Astrocyte (in vitro differentiated cells and primary cell): ENCODE measurements around the gene B3GALNT1. TPM values are rescaled to one million over a fixed set of nuclear protein-coding genes. Genes with fewer than 3 reads are reported as not detected.

Experiments used
- DNase-seq: peaks from one replicate; pipeline ENCODE4 v3.0.0-alpha.2; 2010; ENCODE audit warnings: low read depth
- FAIRE-seq: peaks from 2 replicates; lab custom pipeline; 2011; peaks lifted over from hg19 to GRCh38; lab: Jason Lieb, UNC
- H2AFZ ChIP-seq: 2 replicates; pipeline ENCODE4 v1.6.0; 2012; ENCODE audit warnings: low read depth, low read length, inconsistent platforms
- H3K27ac ChIP-seq: 2 replicates; pipeline ENCODE4 v1.5.1; 2011; ENCODE audit warnings: low read depth, low read length, inconsistent platforms
- H3K27me3 ChIP-seq: 2 replicates; pipeline ENCODE4 v1.6.0; 2011; ENCODE audit warnings: low read length, inconsistent platforms; ENCODE audit not compliant: insufficient read depth
- H3K36me3 ChIP-seq: 2 replicates; pipeline ENCODE4 v1.5.1; 2011; ENCODE audit warnings: low read length, inconsistent platforms; ENCODE audit not compliant: insufficient read depth
- H3K4me1 ChIP-seq: 2 replicates; pipeline ENCODE4 v1.5.1; 2011; ENCODE audit warnings: low read length, inconsistent platforms; ENCODE audit not compliant: insufficient read depth
- H3K4me2 ChIP-seq: 2 replicates; pipeline ENCODE4 v1.6.0; 2012; ENCODE audit warnings: low read length, inconsistent platforms
- H3K4me3 ChIP-seq: 2 replicates; pipeline ENCODE4 v1.5.1; 2011; ENCODE audit warnings: low read depth, mild to moderate bottlenecking, low read length, inconsistent platforms; ENCODE audit not compliant: insufficient read depth
- H3K79me2 ChIP-seq: 2 replicates; pipeline ENCODE4 v1.6.0; 2012; ENCODE audit warnings: mild to moderate bottlenecking, low read length, inconsistent platforms; ENCODE audit not compliant: insufficient read depth
- H3K9ac ChIP-seq: 2 replicates; pipeline ENCODE4 v1.6.0; 2012; ENCODE audit warnings: mild to moderate bottlenecking, low read length, inconsistent platforms
- H3K9me3 ChIP-seq: 2 replicates; pipeline ENCODE4 v1.5.1; 2012; ENCODE audit warnings: low read depth, mild to moderate bottlenecking, low read length, inconsistent platforms; ENCODE audit not compliant: insufficient read depth
- H4K20me1 ChIP-seq: 2 replicates; pipeline ENCODE4 v1.6.0; 2012; ENCODE audit warnings: low read length, inconsistent platforms; ENCODE audit not compliant: insufficient read depth
- H3K27ac Mint-ChIP-seq: one replicate; pipeline ENCODE4 v1.8.0; 2021; ENCODE audit warnings: mild to moderate bottlenecking, mixed read lengths; ENCODE audit not compliant: unreplicated experiment
- H3K27me3 Mint-ChIP-seq: one replicate; pipeline ENCODE4 v1.8.0; 2021; ENCODE audit warnings: low read depth, mixed read lengths; ENCODE audit not compliant: unreplicated experiment
- H3K36me3 Mint-ChIP-seq: one replicate; pipeline ENCODE4 v1.8.0; 2021; ENCODE audit warnings: low read depth, mixed read lengths; ENCODE audit not compliant: unreplicated experiment
- H3K4me1 Mint-ChIP-seq: one replicate; pipeline ENCODE4 v1.8.0; 2021; ENCODE audit warnings: low read depth, mixed read lengths; ENCODE audit not compliant: unreplicated experiment
- H3K4me3 Mint-ChIP-seq: one replicate; pipeline ENCODE4 v1.8.0; 2021; ENCODE audit warnings: mild to moderate bottlenecking, moderate library complexity, mixed read lengths; ENCODE audit not compliant: unreplicated experiment
- H3K9me3 Mint-ChIP-seq: one replicate; pipeline ENCODE4 v1.8.0; 2021; ENCODE audit warnings: mild to moderate bottlenecking, mixed read lengths; ENCODE audit not compliant: unreplicated experiment
- EZH2 ChIP-seq: IDR thresholded peaks from 2 replicates; pipeline ENCODE4 v1.6.1; 2012; ENCODE audit warnings: mild to moderate bottlenecking, low read length, inconsistent platforms; ENCODE audit not compliant: insufficient read depth
- total RNA-seq: library from RNA; stranded (reverse); gene quantifications from 2 replicates; pipeline ENCODE4 v1.2.1, GENCODE V29; 2021
- TF ChIP-seq, protein P1 (sequence below): IDR thresholded peaks from 2 replicates; pipeline ENCODE4 v1.5.1; 2011; ENCODE audit warnings: low read depth, mild to moderate bottlenecking, inconsistent platforms, low read length, moderate library complexity; ENCODE audit not compliant: insufficient read depth

The B3GALNT1 gene
- total RNA-seq, 1 donor from 2014 or later, result 12.8 TPM

DNA sequence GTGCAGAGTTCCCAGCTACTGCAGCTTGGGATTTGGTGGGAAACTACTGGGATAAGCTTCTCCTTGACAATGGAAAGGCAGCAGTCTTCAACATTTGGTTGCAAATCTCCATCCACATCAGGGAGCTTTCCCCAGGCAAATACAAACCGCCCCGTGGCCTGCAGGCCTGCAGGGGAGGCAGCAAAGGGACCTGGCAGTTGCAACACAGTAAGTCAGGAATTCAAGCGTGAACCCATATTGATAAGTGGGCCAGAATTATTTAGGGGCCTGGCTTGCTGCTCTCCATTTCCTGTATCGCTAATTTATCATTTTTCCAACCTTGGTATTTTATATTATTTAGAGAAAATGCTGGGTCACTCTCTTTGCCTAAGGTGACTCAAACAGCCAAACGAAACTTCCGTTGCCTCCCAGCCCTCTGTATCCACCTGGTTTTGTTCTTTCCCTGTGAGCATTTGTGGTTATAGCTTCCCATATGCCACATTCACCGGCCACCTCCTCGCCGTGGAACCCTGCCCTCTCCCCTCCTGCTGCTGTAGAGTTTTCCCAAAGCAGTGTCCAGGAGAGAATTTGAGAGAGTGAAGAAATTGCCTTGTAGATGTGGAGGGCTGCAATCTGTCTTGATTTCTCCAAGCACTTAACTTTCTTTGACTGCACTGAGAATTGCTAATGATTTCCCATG, 34.8 kb downstream of the B3GALNT1 start:
- Histone ChIP-seq H3K9me3 (no peaks in the 10 kb centered on the region), H3K27ac (no peak overlapping the region), H3K4me1 (peaks cover 12% of the 10 kb centered on the region), H3K27me3 (no peaks in the 10 kb centered on the region), H4K20me1 (no peaks in the 10 kb centered on the region), H3K36me3 (no peaks in the 10 kb centered on the region), H3K79me2 (no peaks in the 10 kb centered on the region), H3K4me2 (peak overlapping the region; percentile 67), H3K4me3 (no peak overlapping the region), H2AFZ (no peak overlapping the region), H3K9ac (no peak overlapping the region)
- Mint-ChIP-seq H3K27me3 (peaks cover 1% of the 10 kb centered on the region), H3K27ac (no peak overlapping the region), H3K4me1 (peaks cover 9% of the 10 kb centered on the region), H3K4me3 (no peak overlapping the region), H3K36me3 (no peaks in the 10 kb centered on the region), H3K9me3 (no peaks in the 10 kb centered on the region)
- DNase-seq (no peak), FAIRE-seq (no peak)
- TF ChIP-seq, protein P1, sequence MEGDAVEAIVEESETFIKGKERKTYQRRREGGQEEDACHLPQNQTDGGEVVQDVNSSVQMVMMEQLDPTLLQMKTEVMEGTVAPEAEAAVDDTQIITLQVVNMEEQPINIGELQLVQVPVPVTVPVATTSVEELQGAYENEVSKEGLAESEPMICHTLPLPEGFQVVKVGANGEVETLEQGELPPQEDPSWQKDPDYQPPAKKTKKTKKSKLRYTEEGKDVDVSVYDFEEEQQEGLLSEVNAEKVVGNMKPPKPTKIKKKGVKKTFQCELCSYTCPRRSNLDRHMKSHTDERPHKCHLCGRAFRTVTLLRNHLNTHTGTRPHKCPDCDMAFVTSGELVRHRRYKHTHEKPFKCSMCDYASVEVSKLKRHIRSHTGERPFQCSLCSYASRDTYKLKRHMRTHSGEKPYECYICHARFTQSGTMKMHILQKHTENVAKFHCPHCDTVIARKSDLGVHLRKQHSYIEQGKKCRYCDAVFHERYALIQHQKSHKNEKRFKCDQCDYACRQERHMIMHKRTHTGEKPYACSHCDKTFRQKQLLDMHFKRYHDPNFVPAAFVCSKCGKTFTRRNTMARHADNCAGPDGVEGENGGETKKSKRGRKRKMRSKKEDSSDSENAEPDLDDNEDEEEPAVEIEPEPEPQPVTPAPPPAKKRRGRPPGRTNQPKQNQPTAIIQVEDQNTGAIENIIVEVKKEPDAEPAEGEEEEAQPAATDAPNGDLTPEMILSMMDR, result no peak
- TF ChIP-seq EZH2, result no peak

DNA sequence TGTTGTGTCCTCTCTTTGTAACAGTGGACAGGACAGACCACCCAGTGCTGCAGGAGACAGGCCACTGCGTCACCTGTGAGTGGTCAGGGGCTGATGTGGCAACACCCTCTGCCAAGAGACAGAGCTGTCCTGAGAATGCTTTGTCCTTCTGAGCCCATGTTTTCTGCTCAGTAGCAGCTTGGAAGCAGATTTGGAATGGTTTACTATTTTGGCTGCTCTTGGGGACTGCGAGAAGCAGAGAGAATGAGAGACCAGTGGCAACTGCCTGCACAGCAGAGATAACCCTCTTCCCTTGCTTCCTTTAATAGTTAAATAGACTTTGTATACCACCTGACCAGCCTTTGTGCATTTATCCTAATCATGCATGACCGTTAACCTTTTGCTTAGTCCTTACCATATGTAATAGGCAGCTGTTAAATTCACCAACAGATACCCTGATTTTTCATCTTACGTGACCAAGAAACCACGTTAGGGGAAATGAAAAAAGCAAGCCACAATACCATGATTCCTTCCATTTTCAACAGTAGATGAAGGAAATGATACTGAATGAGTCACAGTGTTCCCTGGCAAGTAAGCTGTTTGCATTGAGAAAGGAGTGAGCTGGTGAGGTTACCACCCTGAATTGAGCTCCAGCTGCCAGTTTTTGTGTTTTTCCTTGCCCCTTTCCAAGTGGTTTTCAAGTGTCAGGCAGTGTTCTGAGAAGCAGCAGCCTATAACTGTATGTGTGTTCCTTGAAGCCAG, 35.5 kb downstream of the B3GALNT1 start:
- TF ChIP-seq, protein P1, result no peak
- no peak for TF ChIP-seq EZH2
- H4K20me1 ChIP-seq, result no peaks in the 10 kb centered on the region
- H2AFZ ChIP-seq, result peak overlapping the region; percentile 49
- H3K4me3 Mint-ChIP-seq, result no peak overlapping the region
- H3K79me2 ChIP-seq, result no peaks in the 10 kb centered on the region
- no peak overlapping the region for H3K9ac ChIP-seq
- H3K36me3 ChIP-seq, result no peaks in the 10 kb centered on the region
- H3K4me2 ChIP-seq, result peak overlapping the region; percentile 67
- no peaks in the 10 kb centered on the region for H3K36me3 Mint-ChIP-seq
- H3K27ac Mint-ChIP-seq, result no peak overlapping the region
- H3K4me1 Mint-ChIP-seq, result peaks cover 9% of the 10 kb centered on the region
- H3K9me3 Mint-ChIP-seq, result no peaks in the 10 kb centered on the region
- no peaks in the 10 kb centered on the region for H3K27me3 ChIP-seq
- FAIRE-seq (peak; percentile 86), DNase-seq (peak; percentile 86)
- H3K27me3 Mint-ChIP-seq, result peaks cover 1% of the 10 kb centered on the region
- peak overlapping the region; percentile 8 for H3K4me3 ChIP-seq
- H3K4me1 ChIP-seq, result peaks cover 12% of the 10 kb centered on the region
- peak overlapping the region; percentile 40 for H3K27ac ChIP-seq
- no peaks in the 10 kb centered on the region for H3K9me3 ChIP-seq

DNA sequence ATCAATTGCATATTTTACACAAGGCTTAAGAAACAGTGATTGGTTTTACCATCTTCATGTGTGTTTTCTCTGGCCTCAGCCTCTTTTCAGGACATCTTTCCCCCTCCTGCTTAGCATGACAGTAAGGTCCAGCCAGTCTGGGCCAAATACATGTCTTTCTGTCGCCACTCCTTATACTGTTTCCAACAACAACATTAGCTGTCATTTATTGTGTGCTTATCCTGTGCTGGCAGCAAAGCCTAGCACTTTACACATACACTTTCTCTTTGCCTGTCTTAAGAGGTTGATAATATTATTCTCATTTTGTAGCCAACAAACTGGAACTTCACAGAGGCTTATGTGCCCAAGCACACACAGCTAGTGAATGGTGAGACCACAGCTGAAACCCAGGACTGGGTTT, 37.8 kb downstream of the B3GALNT1 start:
- peaks cover 3% of the 10 kb centered on the region for H3K9me3 Mint-ChIP-seq
- H3K36me3 Mint-ChIP-seq, result no peaks in the 10 kb centered on the region
- Histone ChIP-seq H3K4me2 (no peak overlapping the region), H3K4me3 (no peak overlapping the region), H3K36me3 (no peaks in the 10 kb centered on the region), H3K9ac (no peak overlapping the region), H3K4me1 (peaks cover 12% of the 10 kb centered on the region), H3K27ac (no peak overlapping the region), H4K20me1 (no peaks in the 10 kb centered on the region), H3K9me3 (no peaks in the 10 kb centered on the region), H3K27me3 (no peaks in the 10 kb centered on the region), H3K79me2 (no peaks in the 10 kb centered on the region), H2AFZ (no peak overlapping the region)
- FAIRE-seq (no peak), DNase-seq (no peak)
- peaks cover 9% of the 10 kb centered on the region for H3K4me1 Mint-ChIP-seq
- no peak overlapping the region for H3K27ac Mint-ChIP-seq
- H3K27me3 Mint-ChIP-seq, result no peaks in the 10 kb centered on the region
- H3K4me3 Mint-ChIP-seq, result no peak overlapping the region
- TF ChIP-seq, protein P1, result no peak
- TF ChIP-seq EZH2, result no peak
